ENCODE results near the gene PHKG2.
A peak's percentile ranks its signal among the peaks of the same experiment; 100 is the strongest.

PHKG2 gene

GRCh38 chr16:30756781-30757100 is 8.5 kb downstream of the PHKG2 start:
- DNase-seq (ENCODE audit: low spot score) = no peak

GRCh38 chr16:30757316-30757715 is 9.1 kb downstream of the PHKG2 start:
- DNase-seq (ENCODE audit: low spot score) = no peak

DNA sequence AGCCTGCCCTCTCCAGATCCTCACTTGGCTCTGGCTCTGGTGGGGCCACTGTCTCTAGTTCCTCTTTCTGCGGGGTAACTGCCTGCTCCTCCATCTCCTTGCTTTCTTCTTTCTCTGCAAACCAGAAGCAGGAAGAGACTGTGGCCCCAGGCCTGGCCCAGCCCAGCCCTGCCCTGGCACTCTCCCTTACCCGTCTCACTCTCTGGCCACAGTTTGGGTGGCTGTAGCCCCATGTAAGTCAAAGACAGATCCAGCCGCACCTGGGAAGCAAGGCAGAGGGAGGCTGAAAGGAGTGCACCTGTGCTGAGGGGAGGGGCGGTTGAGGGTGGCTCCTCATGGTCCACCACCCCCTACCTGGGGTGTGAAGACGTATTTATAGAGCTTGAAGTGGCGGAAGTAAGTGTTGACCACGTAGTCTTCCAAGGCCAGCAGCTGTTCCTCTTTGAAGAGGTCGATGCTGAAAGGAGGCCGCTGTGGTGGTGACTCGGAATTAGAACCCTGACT is 10.8 kb downstream of the PHKG2 start:
- no peak for DNase-seq (ENCODE audit: low spot score)

- no peak for DNase-seq (ENCODE audit: low spot score)
These were observed 11.9 kb downstream of the PHKG2 start for GRCh38 chr16:30760001-30760559.

DNA sequence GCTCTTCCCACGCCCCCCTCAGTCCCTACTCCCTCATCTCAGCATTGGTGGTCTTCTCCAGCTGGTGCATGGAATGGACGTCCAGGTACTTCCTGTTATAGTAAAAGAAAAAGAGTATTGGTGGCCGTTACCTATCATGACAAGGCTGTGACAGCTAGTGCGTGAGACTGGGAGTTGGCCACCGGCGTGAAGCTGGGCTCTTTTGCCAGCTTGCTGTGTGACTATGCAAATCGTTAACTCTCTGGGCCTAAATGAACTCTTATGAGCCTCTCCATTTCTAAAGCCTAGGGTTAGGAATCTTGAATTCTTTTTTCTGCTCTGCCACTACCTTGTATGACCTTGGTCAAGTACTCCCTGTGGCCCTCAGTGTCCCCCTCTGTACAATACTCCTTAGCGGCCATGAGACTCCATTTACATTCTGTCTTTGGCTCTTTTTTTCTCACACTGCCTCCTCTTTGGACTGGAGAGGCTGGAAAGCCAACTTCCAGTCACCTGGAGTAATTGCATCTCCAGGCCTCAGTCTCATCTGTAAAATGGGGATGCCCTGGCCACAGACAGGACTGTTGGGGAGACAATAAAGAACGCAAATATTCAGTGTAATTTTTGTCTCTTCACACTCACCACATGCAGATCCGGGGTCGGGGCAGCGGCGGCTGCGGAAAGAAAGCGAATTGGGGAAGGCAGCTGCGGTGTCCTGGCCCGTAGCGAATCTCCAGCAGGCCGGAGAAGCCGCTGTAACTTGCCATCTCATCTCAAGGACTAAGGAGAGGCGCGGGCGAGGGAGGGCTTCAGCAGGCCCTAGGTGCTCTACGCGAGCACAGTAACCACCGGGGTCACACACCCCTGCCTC is 12.6 kb downstream of the PHKG2 start:
- DNase-seq (ENCODE audit: low spot score) = no peak

- peak; percentile 74 for DNase-seq (ENCODE audit: low spot score)
These were observed 13.3 kb downstream of the PHKG2 start for GRCh38 chr16:30761427-30761927.

- peak; percentile 96 for DNase-seq (ENCODE audit: low spot score)
These were observed 14.0 kb downstream of the PHKG2 start, which contains the start of the genes CFAP119 and RNF40 for GRCh38 chr16:30761928-30762902. TSS of gene CFAP119 (minus strand) at chr16:30762062. CDS start at chr16:30761748, 314 bp downstream. TSS of gene RNF40 (plus strand) at chr16:30762322. CDS start at chr16:30762546, 224 bp downstream.

- no peak for DNase-seq (ENCODE audit: low spot score)
These were observed 14.9 kb downstream of the PHKG2 start for GRCh38 chr16:30762991-30763725.

- DNase-seq (ENCODE audit: low spot score) = no peak
These were observed 15.9 kb downstream of the PHKG2 start for GRCh38 chr16:30764086-30764485.

- no peak for DNase-seq (ENCODE audit: low spot score)
These were observed 16.7 kb downstream of the PHKG2 start for GRCh38 chr16:30764816-30765465.

GRCh38 chr16:30766206-30766932 is 18.1 kb downstream of the PHKG2 start:
- DNase-seq (ENCODE audit: low spot score) = no peak

DNA sequence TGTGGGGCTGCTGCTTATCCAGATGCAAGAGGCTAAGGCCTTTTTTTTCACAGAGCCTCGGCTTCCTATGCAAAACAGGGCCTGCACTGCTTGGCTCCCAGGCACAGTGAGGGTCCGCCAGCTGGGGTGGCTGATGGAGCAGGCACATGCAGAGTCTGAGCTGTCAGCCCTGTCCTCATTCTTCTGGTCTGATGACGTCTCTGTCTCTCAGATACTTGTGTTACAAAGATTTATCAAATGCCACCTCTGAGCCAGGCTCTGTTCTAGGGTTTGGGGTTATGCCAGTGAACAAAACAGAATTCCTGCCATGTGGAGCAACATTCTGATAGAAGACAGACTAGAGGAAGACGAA is 18.7 kb downstream of the PHKG2 start:
- DNase-seq (ENCODE audit: low spot score) = no peak

GRCh38 chr16:30767767-30768465 is 19.7 kb downstream of the PHKG2 start:
- no peak for DNase-seq (ENCODE audit: low spot score)

- no peak for DNase-seq (ENCODE audit: low spot score)
These were observed 20.5 kb downstream of the PHKG2 start for GRCh38 chr16:30768583-30769181.

GRCh38 chr16:30769379-30770089 is 21.3 kb downstream of the PHKG2 start:
- DNase-seq (ENCODE audit: low spot score) = no peak

DNA sequence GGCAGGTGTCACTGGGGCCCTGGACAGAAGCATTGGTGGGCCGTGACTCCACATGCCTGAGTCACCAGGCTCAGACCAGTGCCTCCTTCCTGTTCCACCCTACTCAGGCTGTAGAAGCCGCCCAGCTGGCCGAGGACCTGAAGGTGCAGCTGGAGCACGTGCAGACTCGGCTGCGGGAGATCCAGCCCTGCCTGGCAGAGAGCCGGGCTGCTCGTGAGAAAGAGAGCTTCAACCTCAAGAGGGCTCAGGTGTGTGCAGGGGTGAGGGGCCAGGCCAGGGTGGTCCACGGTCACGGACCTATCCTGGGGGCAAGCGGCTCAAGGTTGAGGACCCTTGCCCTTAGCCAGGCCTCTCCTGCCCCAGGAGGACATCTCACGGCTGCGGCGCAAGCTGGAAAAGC is 23.5 kb downstream of the PHKG2 start:
- DNase-seq (ENCODE audit: low spot score) = no peak

- no peak for DNase-seq (ENCODE audit: low spot score)
These were observed 25.6 kb downstream of the PHKG2 start for GRCh38 chr16:30773826-30774225.

DNA sequence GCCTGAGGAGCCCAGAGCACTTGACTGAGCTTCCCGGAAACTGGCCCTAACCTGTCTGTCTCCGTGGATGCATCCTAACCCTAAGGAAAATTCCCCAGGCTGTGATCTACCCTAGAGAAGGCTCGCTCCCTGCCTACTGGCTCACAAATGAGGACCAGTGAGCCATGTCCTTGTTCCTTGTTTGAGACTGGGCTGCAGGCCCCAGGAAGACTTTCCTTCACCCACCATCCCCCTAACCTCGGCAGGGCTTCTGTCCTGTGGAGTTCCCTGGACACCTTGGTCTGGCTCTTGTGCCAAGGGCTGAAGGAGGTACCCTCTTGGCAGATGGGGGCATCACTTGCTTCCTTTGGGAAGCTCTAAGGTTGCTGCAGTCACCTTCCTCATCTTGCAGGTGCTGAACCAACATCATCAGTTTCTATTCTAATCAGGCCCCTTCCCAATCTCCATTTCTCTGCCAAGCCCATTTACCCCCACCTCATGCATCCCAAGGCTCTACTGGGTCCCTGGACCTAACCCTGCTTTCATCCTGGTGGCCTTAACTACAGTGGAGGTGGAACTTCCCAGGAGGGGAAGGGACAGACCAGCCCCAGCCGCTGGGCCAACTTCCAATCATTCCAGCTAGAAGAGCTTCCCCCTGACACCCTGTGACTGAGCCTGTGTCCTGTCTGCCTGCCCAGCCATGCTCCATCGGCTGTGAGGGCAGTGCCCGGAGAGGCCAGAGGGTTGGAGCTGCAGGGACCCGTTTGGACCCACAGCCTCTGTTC is 26.3 kb downstream of the PHKG2 start:
- no peak for DNase-seq (ENCODE audit: low spot score)
